Duodenal mucosa (tissue), 2 donors: ENCODE measurements around the gene LRRC38.

Source experiments
- H3K27ac ChIP-seq: one replicate; pipeline ENCODE4 v1.7.0; 2013; ENCODE audit warnings: low read depth, low read length
- H3K27me3 ChIP-seq, 2 donors: one replicate each; pipeline ENCODE4 v1.7.0; 2013; ENCODE audit warnings: low read length in 2 of 2, control low read depth in 1 of 2; ENCODE audit not compliant: insufficient read depth in 2 of 2, control insufficient read depth in 1 of 2
- H3K36me3 ChIP-seq, 2 donors: one replicate each; pipeline ENCODE4 v1.7.0; 2013; ENCODE audit warnings: low read length in 2 of 2, control low read depth in 1 of 2; ENCODE audit not compliant: insufficient read depth in 2 of 2, control insufficient read depth in 1 of 2
- H3K4me1 ChIP-seq, 2 donors: one replicate each; pipeline ENCODE4 v1.7.0; 2013; ENCODE audit warnings: low read length in 2 of 2, control low read depth in 1 of 2; ENCODE audit not compliant: insufficient read depth in 2 of 2, control insufficient read depth in 1 of 2
- H3K4me3 ChIP-seq, 2 donors: one replicate each; pipeline ENCODE4 v1.7.0; 2013; ENCODE audit warnings: low read length in 2 of 2, low read depth in 1 of 2
- H3K9ac ChIP-seq, 2 donors: one replicate each; pipeline ENCODE4 v1.7.0; 2013; ENCODE audit warnings: low read length in 2 of 2, low read depth in 1 of 2
- H3K9me3 ChIP-seq, 2 donors: one replicate each; pipeline ENCODE4 v1.7.0; 2013; ENCODE audit warnings: low read length in 2 of 2, control low read depth in 1 of 2; ENCODE audit not compliant: control insufficient read depth in 1 of 2

The LRRC38 gene

GRCh38 chr1:13520985-13521384 lies 7.2 kb upstream of the LRRC38 start:
- Histone ChIP-seq H3K9ac (no peak overlapping the region), H3K27ac (no peak overlapping the region), H3K4me1 (no peaks in the 10 kb centered on the region), H3K27me3 (peaks cover 9 to 18% of the 10 kb centered on the region in 2 donors), H3K9me3 (peaks cover 0 to 6% of the 10 kb centered on the region in 2 donors), H3K4me3 (no peak overlapping the region), H3K36me3 (no peaks in the 10 kb centered on the region)

- Histone ChIP-seq H3K4me3 (no peak overlapping the region), H3K27ac (no peak overlapping the region), H3K27me3 (peaks cover 18 to 30% of the 10 kb centered on the region in 2 donors)
Measured at GRCh38 chr1:13517193-13517812, 3.5 kb upstream of the LRRC38 start.

GRCh38 chr1:13516606-13517005 lies 2.8 kb upstream of the LRRC38 start:
- Histone ChIP-seq H3K27me3 (peaks cover 23 to 37% of the 10 kb centered on the region in 2 donors), H3K4me3 (no peak overlapping the region), H3K4me1 (no peaks in the 10 kb centered on the region), H3K27ac (no peak overlapping the region), H3K9me3 (peaks cover 0 to 6% of the 10 kb centered on the region in 2 donors), H3K36me3 (no peaks in the 10 kb centered on the region), H3K9ac (no peak overlapping the region)

More at GRCh38 chr1:13517193-13517812, 3.5 kb upstream of the LRRC38 start:
- Histone ChIP-seq H3K9ac (no peak overlapping the region), H3K4me1 (no peaks in the 10 kb centered on the region), H3K36me3 (no peaks in the 10 kb centered on the region), H3K9me3 (peaks cover 0 to 6% of the 10 kb centered on the region in 2 donors)

GRCh38 chr1:13514821-13515220 lies 1.0 kb upstream of the LRRC38 start:
- H3K27me3 ChIP-seq: peaks cover 23 to 45% of the 10 kb centered on the region in 2 donors

DNA sequence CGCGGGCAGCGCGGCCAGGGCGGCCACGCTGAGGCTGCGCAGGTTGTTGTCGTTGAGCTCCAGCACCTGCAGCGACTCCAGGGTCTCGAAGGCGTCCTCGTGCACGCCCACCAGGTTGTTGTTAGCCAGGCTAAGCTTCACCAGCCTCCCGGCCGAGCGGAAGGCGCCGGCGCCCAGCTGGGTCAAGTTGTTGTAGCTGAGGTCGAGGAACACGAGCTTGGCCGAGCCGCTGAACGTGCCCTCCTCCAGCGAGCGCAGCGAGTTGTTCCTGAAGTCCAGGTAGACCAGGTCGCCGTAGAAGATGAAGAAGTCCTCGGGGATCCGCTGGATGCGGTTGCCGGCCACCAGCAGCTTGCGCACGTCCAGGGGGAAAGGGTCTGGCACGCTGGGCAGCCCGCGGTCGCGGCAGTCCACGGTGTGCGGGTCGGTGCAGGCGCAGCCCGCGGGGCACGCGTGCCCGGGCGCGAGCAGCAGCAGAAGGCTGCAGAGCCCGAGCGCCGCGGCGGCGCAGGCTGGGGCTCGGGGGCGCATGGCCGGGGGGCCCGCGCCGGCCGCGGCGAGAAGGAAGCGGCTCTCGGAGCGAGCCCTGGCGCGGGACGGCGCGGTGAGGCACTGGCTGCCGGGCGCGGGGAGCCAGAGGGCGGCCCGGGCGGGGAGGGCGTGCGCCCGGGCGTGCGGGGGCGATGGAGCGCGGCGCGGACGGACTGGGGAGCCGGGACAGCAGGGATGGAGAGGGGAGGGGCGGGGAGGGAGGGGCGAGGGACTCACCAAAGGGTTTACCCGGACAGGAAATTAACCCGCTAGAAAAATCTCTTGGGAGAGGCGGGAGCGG lies 524 bp downstream of the LRRC38 start:
- H3K4me3 ChIP-seq: no peak overlapping the region
- no peak overlapping the region for H3K27ac ChIP-seq
- no peaks in the 10 kb centered on the region for H3K9me3 ChIP-seq
- peaks cover 28 to 43% of the 10 kb centered on the region in 2 donors for H3K27me3 ChIP-seq
- no peaks in the 10 kb centered on the region for H3K4me1 ChIP-seq
- H3K36me3 ChIP-seq: no peaks in the 10 kb centered on the region
- no peak overlapping the region for H3K9ac ChIP-seq

More at GRCh38 chr1:13514821-13515220, 1.0 kb upstream of the LRRC38 start:
- no peaks in the 10 kb centered on the region for H3K4me1 ChIP-seq
- no peak overlapping the region for H3K4me3 ChIP-seq
- H3K9ac ChIP-seq: no peak overlapping the region
- peaks cover 0 to 6% of the 10 kb centered on the region in 2 donors for H3K9me3 ChIP-seq
- H3K36me3 ChIP-seq: no peaks in the 10 kb centered on the region
- no peak overlapping the region for H3K27ac ChIP-seq

DNA sequence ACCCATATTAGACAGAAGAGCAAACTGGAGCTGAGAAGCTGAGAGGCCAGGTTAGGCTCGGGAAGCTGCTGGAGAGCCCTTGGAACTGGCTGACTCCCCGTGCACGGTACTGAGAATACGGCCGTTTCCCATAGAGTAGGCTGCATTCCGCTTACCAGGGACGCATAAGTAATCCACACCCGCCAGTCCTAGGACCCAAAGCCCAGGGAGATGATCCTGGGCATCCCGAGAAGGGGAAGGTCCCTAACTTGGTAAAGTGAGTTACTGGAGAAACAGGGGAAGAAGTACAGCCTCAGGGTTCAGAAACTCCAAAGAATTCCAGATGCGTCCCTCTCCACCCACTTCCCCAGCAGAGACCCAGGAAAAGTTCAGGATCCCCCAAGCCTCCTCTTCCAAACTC lies 1.3 kb downstream of the LRRC38 start:
- Histone ChIP-seq H3K9me3 (no peaks in the 10 kb centered on the region), H3K27ac (no peak overlapping the region), H3K9ac (no peak overlapping the region), H3K4me1 (no peaks in the 10 kb centered on the region), H3K36me3 (no peaks in the 10 kb centered on the region), H3K4me3 (no peak overlapping the region), H3K27me3 (peaks cover 28 to 43% of the 10 kb centered on the region in 2 donors)

DNA sequence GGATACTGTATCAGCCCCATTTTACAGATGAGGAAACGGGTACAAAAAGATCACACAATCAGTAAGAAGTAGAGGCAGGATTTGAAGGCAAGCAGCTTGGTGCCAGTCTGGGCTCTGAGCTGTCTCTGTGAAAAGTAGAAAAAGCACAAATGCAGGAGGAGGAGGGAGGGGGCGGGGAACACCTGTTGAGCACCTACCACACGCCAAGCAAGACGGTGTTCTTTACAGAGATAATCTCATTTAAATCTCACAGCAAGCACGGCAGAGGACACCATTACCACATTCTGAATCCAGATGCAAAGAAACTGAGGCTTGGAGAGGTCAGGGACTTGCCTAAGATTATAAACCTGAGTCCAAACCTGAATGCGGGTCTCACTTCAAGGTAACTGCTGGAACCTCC lies 3.3 kb downstream of the LRRC38 start:
- H3K9ac ChIP-seq: no peak overlapping the region
- no peaks in the 10 kb centered on the region for H3K4me1 ChIP-seq
- no peaks in the 10 kb centered on the region for H3K9me3 ChIP-seq
- no peaks in the 10 kb centered on the region for H3K36me3 ChIP-seq
- no peak overlapping the region for H3K4me3 ChIP-seq
- no peak overlapping the region for H3K27ac ChIP-seq
- H3K27me3 ChIP-seq: peaks cover 18 to 34% of the 10 kb centered on the region in 2 donors

- H3K27me3 ChIP-seq: peaks cover 14 to 19% of the 10 kb centered on the region in 2 donors
- no peak overlapping the region for H3K4me3 ChIP-seq
- no peak overlapping the region for H3K27ac ChIP-seq
- H3K9ac ChIP-seq: no peak overlapping the region
- H3K4me1 ChIP-seq: no peaks in the 10 kb centered on the region
- no peaks in the 10 kb centered on the region for H3K9me3 ChIP-seq
- H3K36me3 ChIP-seq: no peaks in the 10 kb centered on the region
Measured at GRCh38 chr1:13507075-13507474, 6.7 kb downstream of the LRRC38 start.

- Histone ChIP-seq H3K27ac (no peak overlapping the region), H3K9ac (no peak overlapping the region), H3K36me3 (no peaks in the 10 kb centered on the region), H3K27me3 (peaks cover 6 to 11% of the 10 kb centered on the region in 2 donors), H3K9me3 (no peaks in the 10 kb centered on the region), H3K4me1 (no peaks in the 10 kb centered on the region), H3K4me3 (no peak overlapping the region)
Measured at GRCh38 chr1:13505020-13505419, 8.8 kb downstream of the LRRC38 start.

GRCh38 chr1:13500806-13501205 lies 13.0 kb downstream of the LRRC38 start:
- Histone ChIP-seq H3K27ac (no peak overlapping the region), H3K4me3 (no peak overlapping the region), H3K27me3 (peaks cover 4 to 6% of the 10 kb centered on the region in 2 donors), H3K9me3 (no peaks in the 10 kb centered on the region), H3K9ac (no peak overlapping the region), H3K4me1 (no peaks in the 10 kb centered on the region), H3K36me3 (no peaks in the 10 kb centered on the region)
